Spleen (tissue), 11 donors: Measurements from ENCODE around the gene CTSD. TPM values are rescaled to one million over a fixed set of nuclear protein-coding genes. Genes with fewer than 3 reads are reported as not detected.

ENCODE experiments used
- DNase-seq: peaks from one replicate; pipeline ENCODE4 v3.0.0-alpha.2; 2020
- H3K27ac ChIP-seq, 8 donors: fragments of 200-600 bp; sonication (generic) in 7 of 8; 1 replicate in 4 of 8; 2 replicates in 4 of 8; pipeline versions ENCODE4 v1.5.0 to v1.8.0; 2016 to 2021; ENCODE audit warnings: inconsistent platforms in 4 of 8, mild to moderate bottlenecking in 4 of 8, moderate library complexity in 1 of 8
- H3K27me3 ChIP-seq, 7 donors: fragments of 200-600 bp; sonication (generic) in 6 of 7; replicated peaks in 1 of 7; 1 replicate in 4 of 7; 2 replicates in 3 of 7; pipeline versions ENCODE4 v1.5.0 to v1.8.0; 2016 to 2021; ENCODE audit warnings: inconsistent platforms in 3 of 7, mild to moderate bottlenecking in 1 of 7
- H3K36me3 ChIP-seq, 6 donors: fragments of 200-600 bp; sonication (generic) in 5 of 6; 1 replicate in 4 of 6; 2 replicates in 2 of 6; pipeline versions ENCODE4 v1.5.0 to v1.8.0; 2016 to 2021; ENCODE audit warnings: inconsistent platforms in 2 of 6
- H3K4me1 ChIP-seq, 6 donors: fragments of 200-600 bp; sonication (generic) in 5 of 6; 1 replicate in 3 of 6; 2 replicates in 3 of 6; pipeline versions ENCODE4 v1.5.0 to v1.8.0; 2016 to 2021; ENCODE audit warnings: inconsistent platforms in 3 of 6
- H3K4me3 ChIP-seq, 8 donors: fragments of 200-600 bp; sonication (generic) in 7 of 8; 1 replicate in 4 of 8; 2 replicates in 4 of 8; pipeline versions ENCODE4 v1.5.0 to v1.8.0; 2016 to 2021; ENCODE audit warnings: inconsistent platforms in 4 of 8, mild to moderate bottlenecking in 4 of 8, moderate library complexity in 2 of 8
- H3K9me3 ChIP-seq, 8 donors: fragments of 200-600 bp; sonication (generic) in 7 of 8; 1 replicate in 4 of 8; 2 replicates in 4 of 8; pipeline versions ENCODE4 v1.5.0 to v1.8.0; 2016 to 2021; ENCODE audit warnings: inconsistent platforms in 4 of 8
- POLR2A ChIP-seq, 3 donors: fragments of 450-650 bp; IDR thresholded peaks; one replicate each; pipeline ENCODE4 v1.5.1; 2017; ENCODE audit warnings: antibody characterized with exemption in 3 of 3, mild to moderate bottlenecking in 1 of 3
- POLR2AphosphoS5 ChIP-seq, 3 donors: sonication (generic); formaldehyde crosslinking; IDR thresholded peaks; one replicate each; pipeline ENCODE4 v1.5.1; 2017; ENCODE audit warnings: antibody characterized with exemption in 3 of 3
- WGBS, 5 donors: extraction: QIAGEN DNeasy Blood & Tissue Kit in 3 of 5; methylation state at CpG; one replicate each; pipeline versions ENCODE4 v1.1.5 to v1.1.7; 2013 to 2018; 5-methylcytosine and 5-hydroxymethylcytosine counted together
- intact Hi-C: fragments of 100-400 bp; cut with DNase I; formaldehyde crosslinking; loops from one replicate; pipeline ENCODE4 v1.15.0; 2023; ENCODE audit warnings: low total_unique reads
- polyA plus RNA-seq, 3 donors: library from polyadenylated mRNA; stranded (reverse); fragments of 200-250 nt; gene quantifications; one replicate each; pipeline ENCODE4 v1.2.1, GENCODE V29; 2013
- total RNA-seq, 7 donors: library from RNA; depleted of rRNA in 3 of 7; stranded (reverse); fragments of >200 nt in 3 of 7; fragmentation: NEBNext Ultra II Directional in 4 of 7; extraction: Animal tissue kit (Norgen Biotek cat#: 25700) in 4 of 7; gene quantifications; one replicate each; pipeline versions ENCODE4 v1.1.0 to v1.2.1, GENCODE V29; 2016 to 2021
- TF ChIP-seq, protein P1 (sequence below), 11 experiments: fragments of 200-600 bp in 7 of 11; fragments of 450-650 bp in 4 of 11; sonication (generic) in 4 of 11; IDR thresholded peaks in 8 of 11; conservative IDR thresholded peaks in 3 of 11; 1 replicate in 7 of 11; 2 replicates in 4 of 11; pipeline versions ENCODE4 v1.4.0 to v1.8.0; 2016 to 2021; ENCODE audit warnings: antibody characterized with exemption in 11 of 11, inconsistent platforms in 4 of 11, mild to moderate bottlenecking in 1 of 11
- donor health status: healthy with polysubstance abuse.
- donor health status: DM: no; HTN: no; CAD: no; lungs with moderate emphysema.
- donor health status: DM: no; HTN: no; CAD: no.
- donor health status: Bipolar disorder and iron deficiency.
- donor health status: healthy.
- donor health status: DM: no; HTN: no; CAD: no.
- donor health status: DM: yes; HTN: yes; CAD: no.

Gene CTSD
- total and polyA plus RNA-seq, 10 donors: 289 to 1,234 (median 736) TPM

DNA sequence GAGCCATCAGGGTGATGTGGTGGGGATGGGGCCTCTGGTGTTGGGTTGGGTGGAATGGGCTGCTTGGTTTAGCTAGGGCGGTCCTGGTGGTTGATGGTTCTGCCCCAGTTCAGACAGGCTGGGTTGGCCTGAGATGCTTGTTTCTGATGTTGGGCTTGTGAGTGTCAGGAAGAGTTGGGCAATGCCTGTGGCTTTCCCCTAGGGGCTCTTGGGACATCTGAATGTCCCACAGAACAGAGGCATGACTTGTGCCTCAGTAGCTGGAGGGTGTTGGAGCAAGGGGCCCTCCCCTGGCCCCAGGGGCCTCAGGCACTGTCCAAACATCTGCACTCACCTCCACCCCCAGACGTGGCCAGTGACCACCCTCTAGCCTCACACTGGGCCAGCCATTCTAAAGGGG is 14.0 kb upstream of the CTSD start:
- DNase-seq: no peak
- Histone ChIP-seq H3K4me1 (peaks cover 3 to 67% (median 36%) of the 10 kb centered on the region in 6 donors), H3K27me3 (peaks cover 0 to 8% (median 0%) of the 10 kb centered on the region in 7 donors), H3K36me3 (no peaks in the 10 kb centered on the region), H3K9me3 (no peaks in the 10 kb centered on the region), H3K27ac (peak overlapping the region in 6 of 8 donors; percentile 69 to 90 (median 80)), H3K4me3 (peak overlapping the region in 1 of 8 donors; percentile 17)
- WGBS, 5 donors: 47 to 91% (median 70%) methylated on average over 1 to 2 of the region's 2 CpGs
- intact Hi-C loops: no loop called here
- TF ChIP-seq, protein P1, sequence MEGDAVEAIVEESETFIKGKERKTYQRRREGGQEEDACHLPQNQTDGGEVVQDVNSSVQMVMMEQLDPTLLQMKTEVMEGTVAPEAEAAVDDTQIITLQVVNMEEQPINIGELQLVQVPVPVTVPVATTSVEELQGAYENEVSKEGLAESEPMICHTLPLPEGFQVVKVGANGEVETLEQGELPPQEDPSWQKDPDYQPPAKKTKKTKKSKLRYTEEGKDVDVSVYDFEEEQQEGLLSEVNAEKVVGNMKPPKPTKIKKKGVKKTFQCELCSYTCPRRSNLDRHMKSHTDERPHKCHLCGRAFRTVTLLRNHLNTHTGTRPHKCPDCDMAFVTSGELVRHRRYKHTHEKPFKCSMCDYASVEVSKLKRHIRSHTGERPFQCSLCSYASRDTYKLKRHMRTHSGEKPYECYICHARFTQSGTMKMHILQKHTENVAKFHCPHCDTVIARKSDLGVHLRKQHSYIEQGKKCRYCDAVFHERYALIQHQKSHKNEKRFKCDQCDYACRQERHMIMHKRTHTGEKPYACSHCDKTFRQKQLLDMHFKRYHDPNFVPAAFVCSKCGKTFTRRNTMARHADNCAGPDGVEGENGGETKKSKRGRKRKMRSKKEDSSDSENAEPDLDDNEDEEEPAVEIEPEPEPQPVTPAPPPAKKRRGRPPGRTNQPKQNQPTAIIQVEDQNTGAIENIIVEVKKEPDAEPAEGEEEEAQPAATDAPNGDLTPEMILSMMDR (IDR thresholded peaks at IDR 0.05 in 8 of 11, conservative IDR thresholded peaks at IDR 0.05 in 3 of 11): no peak
- TF ChIP-seq POLR2A (IDR thresholded peaks at IDR 0.05) (no peak), POLR2AphosphoS5 (IDR thresholded peaks at IDR 0.05) (peak in 1 of 3 donors; percentile 46)

DNA sequence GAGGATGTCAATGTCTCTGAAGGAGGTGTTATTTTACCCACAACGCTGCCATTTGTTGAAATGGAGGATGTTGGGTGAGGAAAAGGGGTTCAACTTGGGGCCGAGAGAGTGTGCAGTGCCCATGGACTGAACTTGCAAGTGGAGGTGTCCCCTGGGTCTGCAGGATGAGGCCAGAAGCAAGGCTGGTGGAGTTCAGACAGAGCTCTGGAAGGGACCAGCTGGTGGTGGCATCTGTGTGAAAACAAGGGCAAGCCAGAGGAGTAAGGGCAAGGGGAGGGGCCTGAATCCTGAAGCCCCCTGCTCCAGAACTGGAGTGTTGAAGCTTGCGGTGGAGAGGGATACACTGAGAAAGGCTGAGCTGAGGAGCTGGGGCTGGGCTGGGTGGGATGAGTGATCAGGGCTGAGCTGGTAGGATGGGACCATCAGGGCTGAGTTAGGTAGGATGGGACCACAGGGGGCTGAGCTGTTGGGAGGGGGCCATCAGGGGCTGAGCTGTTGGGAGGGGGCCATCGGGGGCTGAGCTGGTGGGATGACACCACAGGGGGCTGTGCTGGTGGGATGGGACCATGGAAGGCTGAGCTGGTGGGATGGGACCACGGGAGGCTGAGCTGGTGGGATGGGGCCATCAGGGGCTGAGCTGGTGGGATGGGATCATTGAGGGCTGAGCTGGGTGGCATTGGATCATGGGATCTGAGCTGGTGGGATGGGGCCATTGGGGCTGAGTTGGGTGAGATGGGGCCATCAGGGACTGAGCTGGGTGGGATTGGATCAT is 13.4 kb upstream of the CTSD start:
- Histone ChIP-seq H3K4me1 (peaks cover 3 to 67% (median 36%) of the 10 kb centered on the region in 6 donors), H3K9me3 (no peaks in the 10 kb centered on the region), H3K36me3 (no peaks in the 10 kb centered on the region), H3K27ac (peak overlapping the region in 6 of 8 donors; percentile 69 to 90 (median 80)), H3K4me3 (peak overlapping the region in 1 of 8 donors; percentile 17), H3K27me3 (peaks cover 0 to 8% (median 0%) of the 10 kb centered on the region in 7 donors)
- intact Hi-C loops: no loop called here
- TF ChIP-seq POLR2AphosphoS5 (IDR thresholded peaks at IDR 0.05) (no peak), POLR2A (IDR thresholded peaks at IDR 0.05) (no peak)
- TF ChIP-seq, protein P1 (IDR thresholded peaks at IDR 0.05 in 8 of 11, conservative IDR thresholded peaks at IDR 0.05 in 3 of 11): no peak
- WGBS, 5 donors: 79 to 89% (median 88%) methylated on average over 5 of the region's 5 CpGs
- DNase-seq: no peak

DNA sequence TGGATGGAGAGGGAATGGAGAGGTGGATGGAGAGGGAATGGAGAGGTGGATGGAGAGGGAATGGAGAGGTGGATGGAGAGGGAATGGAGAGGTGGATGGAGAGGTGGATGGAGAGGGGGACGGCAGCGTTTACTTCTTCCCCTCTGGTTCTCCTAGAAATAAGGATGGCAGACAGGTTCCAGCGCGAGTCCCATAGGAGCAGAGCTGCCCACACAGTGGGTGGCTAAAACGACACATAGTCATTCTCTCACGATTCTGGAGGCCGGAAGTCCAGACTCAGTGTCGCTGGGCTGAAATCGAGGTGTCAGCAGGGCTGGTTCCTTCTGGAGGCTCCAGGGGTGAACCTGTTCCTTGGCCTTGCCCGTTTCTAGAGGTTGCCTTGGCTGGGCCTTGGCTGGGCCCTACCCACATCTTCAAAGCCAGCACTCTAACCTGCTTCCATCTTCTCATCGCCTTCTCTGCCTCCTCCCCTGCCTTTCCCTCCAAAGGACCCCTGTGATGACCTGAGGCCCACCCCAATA is 12.7 kb upstream of the CTSD start:
- intact Hi-C loops: no loop called here
- 80 to 92% (median 87%) methylated on average over 11 of the region's 11 CpGs for WGBS, 5 donors
- Histone ChIP-seq H3K4me3 (no peak overlapping the region), H3K36me3 (no peaks in the 10 kb centered on the region), H3K9me3 (no peaks in the 10 kb centered on the region), H3K27ac (peak overlapping the region in 2 of 8 donors; percentile 83 to 90), H3K27me3 (peaks cover 0 to 8% (median 0%) of the 10 kb centered on the region in 7 donors), H3K4me1 (peaks cover 1 to 67% (median 35%) of the 10 kb centered on the region in 6 donors)
- TF ChIP-seq, protein P1 (IDR thresholded peaks at IDR 0.05 in 8 of 11, conservative IDR thresholded peaks at IDR 0.05 in 3 of 11): no peak
- TF ChIP-seq POLR2A (IDR thresholded peaks at IDR 0.05): no peak
- no peak for TF ChIP-seq POLR2AphosphoS5 (IDR thresholded peaks at IDR 0.05)
- DNase-seq: peak; percentile 40

DNA sequence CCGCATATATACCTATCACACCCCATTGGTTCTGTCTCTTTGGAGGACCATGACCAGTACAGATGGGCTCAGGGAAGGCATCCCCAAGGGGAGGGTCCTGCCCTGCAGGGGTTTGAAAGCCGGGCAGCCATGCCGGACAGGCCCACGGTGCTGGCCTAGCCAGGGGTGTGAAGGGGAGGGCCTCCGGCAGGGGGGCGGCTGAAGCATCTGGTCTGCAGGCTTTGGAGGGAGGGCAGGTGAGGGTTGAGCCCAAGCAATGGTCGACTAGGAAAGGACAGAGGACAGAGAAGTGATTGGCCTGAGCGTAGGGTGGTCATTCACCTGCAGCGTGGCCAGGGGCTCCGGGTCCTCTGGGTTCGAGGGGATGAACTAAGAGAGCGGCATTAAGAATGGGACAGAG is 11.2 kb upstream of the CTSD start:
- H3K4me3 ChIP-seq: no peak overlapping the region
- no peak overlapping the region for H3K27ac ChIP-seq
- H3K9me3 ChIP-seq: no peaks in the 10 kb centered on the region
- H3K27me3 ChIP-seq: peaks cover 0 to 8% (median 0%) of the 10 kb centered on the region in 7 donors
- no peaks in the 10 kb centered on the region for H3K36me3 ChIP-seq
- TF ChIP-seq, protein P1 (IDR thresholded peaks at IDR 0.05 in 8 of 11, conservative IDR thresholded peaks at IDR 0.05 in 3 of 11): no peak
- TF ChIP-seq POLR2AphosphoS5 (IDR thresholded peaks at IDR 0.05) (no peak), POLR2A (IDR thresholded peaks at IDR 0.05) (no peak)
- peaks cover 0 to 67% (median 26%) of the 10 kb centered on the region in 6 donors for H3K4me1 ChIP-seq
- intact Hi-C loops: no loop called here
- DNase-seq: peak; percentile 68
- WGBS, 5 donors: 81 to 88% (median 85%) methylated on average over 12 of the region's 12 CpGs
